PFSK-1 (cell line): Measurements from ENCODE around the gene SLC16A4.

Experiments
- POLR2AphosphoS5 ChIP-seq: IDR thresholded peaks from 2 replicates; pipeline ENCODE4 v1.6.1; 2012; ENCODE audit warnings: low read depth, mild to moderate bottlenecking, control low read depth, low read length, moderate library complexity
- REST ChIP-seq, 2 experiments: IDR thresholded peaks; 2 replicates each; pipeline versions ENCODE4 v1.6.1 to v1.8.0; 2011 to 2012; ENCODE audit warnings: low read depth in 2 of 2, low read length in 2 of 2, control low read depth in 1 of 2, inconsistent platforms in 1 of 2, mild to moderate bottlenecking in 1 of 2, moderate library complexity in 1 of 2; ENCODE audit not compliant: insufficient read depth in 1 of 2

GRCh38 chr1:110348050-110348449 is 42.8 kb downstream of the SLC16A4 start:
- TF ChIP-seq POLR2AphosphoS5 (no peak), REST (IDR thresholded peaks at IDR 0.05; ENCODE audit: insufficient read depth in 1 of 2, low read depth in 2 of 2, low read length in 2 of 2) (no peak)
